Glutamatergic neuron (in vitro differentiated cells): ENCODE results near the gene RASGRP1. TPM values are rescaled to one million over a fixed set of nuclear protein-coding genes. Genes with fewer than 3 reads are reported as not detected.
"Not testable (repeated sequence)": the region's sequence is repeated elsewhere in the genome, so short reads cannot be mapped to it uniquely, and the experiment has no call there.

Source experiments
- DNase-seq: peaks from one replicate; pipeline ENCODE4 v3.0.0; 2022
- H3K27ac Mint-ChIP-seq: one replicate; pipeline ENCODE4 v1.8.0; 2020; ENCODE audit warnings: mild to moderate bottlenecking, mixed read lengths, inconsistent platforms; ENCODE audit not compliant: unreplicated experiment
- H3K27me3 Mint-ChIP-seq: one replicate; pipeline ENCODE4 v1.8.0; 2020; ENCODE audit warnings: mild to moderate bottlenecking, moderate library complexity, mixed read lengths, inconsistent platforms; ENCODE audit not compliant: unreplicated experiment
- H3K36me3 Mint-ChIP-seq: one replicate; pipeline ENCODE4 v1.8.0; 2020; ENCODE audit warnings: mild to moderate bottlenecking, mixed read lengths, inconsistent platforms; ENCODE audit not compliant: unreplicated experiment
- H3K4me1 Mint-ChIP-seq: one replicate; pipeline ENCODE4 v1.8.0; 2020; ENCODE audit warnings: mild to moderate bottlenecking, low read depth, mixed read lengths, inconsistent platforms; ENCODE audit not compliant: unreplicated experiment
- H3K4me3 Mint-ChIP-seq: one replicate; pipeline ENCODE4 v1.8.0; 2020; ENCODE audit warnings: mild to moderate bottlenecking, mixed read lengths, inconsistent platforms; ENCODE audit not compliant: unreplicated experiment
- H3K9me3 Mint-ChIP-seq: one replicate; pipeline ENCODE4 v1.8.0; 2020; ENCODE audit warnings: mild to moderate bottlenecking, moderate library complexity, mixed read lengths, inconsistent platforms; ENCODE audit not compliant: unreplicated experiment
- total RNA-seq: library from RNA; stranded (reverse); fragmentation: NEBNext Ultra II Directional; extraction: Animal tissue kit (Norgen Biotek cat#: 25700); gene quantifications from one replicate; pipeline ENCODE4 v1.2.1, GENCODE V29; 2021; ENCODE audit not compliant: unreplicated experiment
- TF ChIP-seq, protein P1 (sequence below): fragments of 200-600 bp; sonication (generic); IDR thresholded peaks from one replicate; pipeline ENCODE4 v1.5.0; 2021; ENCODE audit not compliant: partially characterized antibody, unreplicated experiment

The RASGRP1 gene
- total RNA-seq, 1 donor from 2014 or later: not detected

- H3K4me3 Mint-ChIP-seq: no peak overlapping the region
- H3K27ac Mint-ChIP-seq: no peak overlapping the region
- TF ChIP-seq, protein P1, sequence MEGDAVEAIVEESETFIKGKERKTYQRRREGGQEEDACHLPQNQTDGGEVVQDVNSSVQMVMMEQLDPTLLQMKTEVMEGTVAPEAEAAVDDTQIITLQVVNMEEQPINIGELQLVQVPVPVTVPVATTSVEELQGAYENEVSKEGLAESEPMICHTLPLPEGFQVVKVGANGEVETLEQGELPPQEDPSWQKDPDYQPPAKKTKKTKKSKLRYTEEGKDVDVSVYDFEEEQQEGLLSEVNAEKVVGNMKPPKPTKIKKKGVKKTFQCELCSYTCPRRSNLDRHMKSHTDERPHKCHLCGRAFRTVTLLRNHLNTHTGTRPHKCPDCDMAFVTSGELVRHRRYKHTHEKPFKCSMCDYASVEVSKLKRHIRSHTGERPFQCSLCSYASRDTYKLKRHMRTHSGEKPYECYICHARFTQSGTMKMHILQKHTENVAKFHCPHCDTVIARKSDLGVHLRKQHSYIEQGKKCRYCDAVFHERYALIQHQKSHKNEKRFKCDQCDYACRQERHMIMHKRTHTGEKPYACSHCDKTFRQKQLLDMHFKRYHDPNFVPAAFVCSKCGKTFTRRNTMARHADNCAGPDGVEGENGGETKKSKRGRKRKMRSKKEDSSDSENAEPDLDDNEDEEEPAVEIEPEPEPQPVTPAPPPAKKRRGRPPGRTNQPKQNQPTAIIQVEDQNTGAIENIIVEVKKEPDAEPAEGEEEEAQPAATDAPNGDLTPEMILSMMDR: no peak
- H3K27me3 Mint-ChIP-seq: peaks cover 2% of the 10 kb centered on the region
- H3K4me1 Mint-ChIP-seq: no peaks in the 10 kb centered on the region
- DNase-seq: no peak
- H3K36me3 Mint-ChIP-seq: no peaks in the 10 kb centered on the region
- H3K9me3 Mint-ChIP-seq: peaks cover 2% of the 10 kb centered on the region
These were observed 24.1 kb upstream of the RASGRP1 start for GRCh38 chr15:38588672-38589071.

DNA sequence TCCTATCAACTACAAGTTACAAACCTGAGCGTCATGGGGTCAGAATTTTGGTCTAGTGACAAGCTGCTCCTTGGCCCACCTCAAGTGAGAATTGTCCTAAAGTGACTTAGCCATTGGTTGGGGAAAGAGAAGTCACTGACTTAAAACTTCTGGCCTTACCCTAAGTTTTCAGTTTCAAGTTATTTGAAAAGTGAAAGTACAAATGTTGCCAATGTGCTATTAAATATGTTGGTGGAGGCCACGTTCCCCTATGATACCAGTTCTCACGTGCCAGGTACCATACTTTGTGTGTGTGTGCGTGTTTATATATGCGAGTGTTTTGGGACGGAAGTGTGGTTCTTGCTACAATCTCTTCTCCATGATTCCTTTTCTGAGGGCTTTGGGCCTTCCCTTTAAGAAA is 22.6 kb upstream of the RASGRP1 start:
- Mint-ChIP-seq H3K36me3 (no peaks in the 10 kb centered on the region), H3K9me3 (peaks cover 3% of the 10 kb centered on the region), H3K27me3 (peaks cover 6% of the 10 kb centered on the region), H3K4me1 (no peaks in the 10 kb centered on the region), H3K27ac (no peak overlapping the region), H3K4me3 (no peak overlapping the region)
- TF ChIP-seq, protein P1: no peak
- no peak for DNase-seq

GRCh38 chr15:38586005-38586404 is 21.4 kb upstream of the RASGRP1 start:
- H3K4me1 Mint-ChIP-seq, H3K27ac Mint-ChIP-seq, H3K27me3 Mint-ChIP-seq, H3K9me3 Mint-ChIP-seq, H3K4me3 Mint-ChIP-seq, DNase-seq, H3K36me3 Mint-ChIP-seq: not testable (repeated sequence)

DNA sequence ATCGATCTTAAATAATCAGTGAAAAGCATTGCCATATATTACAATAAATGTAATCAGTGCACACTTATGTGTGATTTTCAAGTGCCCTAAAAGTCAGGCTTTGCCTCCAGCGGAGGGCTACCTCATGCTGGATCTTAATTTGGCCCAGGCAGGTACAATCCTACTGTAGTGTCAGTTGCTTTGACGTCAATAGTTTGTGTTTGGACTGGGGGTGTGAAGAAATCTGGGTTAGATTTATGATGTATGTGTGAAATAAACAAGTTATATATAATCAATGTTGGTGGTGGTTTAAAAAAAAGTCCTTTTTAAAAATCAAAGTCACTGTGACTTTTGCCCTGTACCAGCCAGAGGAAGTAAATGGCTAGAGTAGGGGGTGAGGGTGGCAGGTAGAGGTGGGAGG is 14.0 kb upstream of the RASGRP1 start:
- H3K27me3 Mint-ChIP-seq: peaks cover 5% of the 10 kb centered on the region
- no peaks in the 10 kb centered on the region for H3K4me1 Mint-ChIP-seq
- H3K9me3 Mint-ChIP-seq: peaks cover 2% of the 10 kb centered on the region
- no peaks in the 10 kb centered on the region for H3K36me3 Mint-ChIP-seq
- H3K27ac Mint-ChIP-seq: no peak overlapping the region
- no peak for DNase-seq
- H3K4me3 Mint-ChIP-seq: no peak overlapping the region
- TF ChIP-seq, protein P1: no peak

DNA sequence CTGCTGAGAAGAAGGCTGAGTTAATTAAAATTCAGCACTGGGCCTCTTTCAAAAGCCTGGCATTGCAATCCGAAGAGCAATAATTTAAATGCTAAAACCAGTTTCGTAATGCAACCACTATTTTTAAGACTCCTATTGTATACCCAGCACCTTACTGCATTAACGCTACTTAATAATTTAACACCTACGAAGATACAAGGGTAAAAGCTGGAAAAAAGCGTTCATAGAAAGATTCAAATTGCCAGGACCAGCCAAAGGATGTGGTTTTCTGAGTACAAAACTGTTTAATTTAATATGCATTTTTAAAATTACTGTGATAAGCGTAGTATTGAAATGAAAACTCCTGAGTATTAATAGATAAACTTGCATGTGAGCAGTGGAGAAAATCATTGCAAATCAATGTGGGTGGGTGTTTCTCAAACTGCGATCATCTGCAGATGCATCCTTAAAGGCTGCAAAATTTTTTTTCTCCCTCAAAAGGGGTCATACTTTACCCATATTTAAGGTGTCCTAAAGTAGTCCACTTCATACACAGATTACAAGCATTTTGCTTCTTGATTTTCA is 12.9 kb upstream of the RASGRP1 start:
- Mint-ChIP-seq H3K9me3 (peaks cover under 1% of the 10 kb centered on the region), H3K4me3 (no peak overlapping the region), H3K36me3 (no peaks in the 10 kb centered on the region), H3K27ac (no peak overlapping the region), H3K27me3 (no peaks in the 10 kb centered on the region), H3K4me1 (no peaks in the 10 kb centered on the region)
- no peak for DNase-seq
- TF ChIP-seq, protein P1: no peak

DNA sequence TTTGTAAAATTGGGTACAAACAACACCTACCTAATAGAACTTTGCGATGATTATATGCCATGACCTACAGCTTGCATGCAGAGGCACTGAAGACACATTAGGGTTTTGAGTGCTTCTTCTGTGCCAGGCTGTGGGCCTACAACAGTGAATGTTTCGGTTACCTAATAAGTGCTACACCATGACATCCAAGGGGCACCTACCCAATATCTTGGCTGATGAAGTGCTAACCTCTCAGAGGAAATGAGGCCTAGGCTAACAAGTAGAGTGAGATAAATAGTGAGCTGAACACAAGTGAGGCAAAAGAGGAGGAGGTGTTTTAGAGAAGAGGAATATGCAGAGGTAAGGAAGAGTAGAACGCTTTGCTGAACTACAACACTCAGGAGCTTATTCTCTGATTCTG is 12.2 kb upstream of the RASGRP1 start:
- H3K9me3 Mint-ChIP-seq: no peaks in the 10 kb centered on the region
- no peak for DNase-seq
- no peak overlapping the region for H3K27ac Mint-ChIP-seq
- no peaks in the 10 kb centered on the region for H3K4me1 Mint-ChIP-seq
- no peaks in the 10 kb centered on the region for H3K36me3 Mint-ChIP-seq
- no peak overlapping the region for H3K4me3 Mint-ChIP-seq
- TF ChIP-seq, protein P1: no peak
- no peaks in the 10 kb centered on the region for H3K27me3 Mint-ChIP-seq
